SH-SY5Y (cell line): ENCODE measurements around the gene SLC44A4.

ENCODE experiments used
- GATA2 ChIP-seq: IDR thresholded peaks from 2 replicates; pipeline ENCODE4 v1.6.1; 2011; ENCODE audit warnings: mild to moderate bottlenecking, low read depth, low read length
- GATA3 ChIP-seq: IDR thresholded peaks from 2 replicates; pipeline ENCODE4 v1.6.1; 2011; ENCODE audit warnings: low read depth, mild to moderate bottlenecking, low read length, moderate library complexity

Gene SLC44A4

DNA sequence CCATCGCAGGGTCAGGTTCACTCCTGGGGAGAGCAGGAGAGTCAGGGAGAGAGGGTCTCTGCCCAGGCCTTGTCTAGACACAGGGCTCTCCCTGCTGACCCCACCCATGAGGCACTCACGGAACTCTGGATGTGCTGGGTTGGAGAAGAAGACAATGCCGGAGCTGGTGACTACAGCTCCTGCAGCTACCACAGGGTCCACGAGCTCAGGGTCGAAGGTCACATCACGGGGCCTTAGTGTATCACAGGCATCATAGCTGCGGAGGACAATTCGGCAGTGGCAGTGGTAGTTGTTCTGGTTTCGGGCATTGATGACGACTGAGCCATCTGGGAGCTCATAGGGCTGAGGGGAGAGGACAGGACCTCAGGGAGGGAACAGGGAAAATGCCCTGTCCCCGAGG, 18.9 kb downstream of the SLC44A4 start:
- TF ChIP-seq GATA3, result no peak
- no peak for TF ChIP-seq GATA2

DNA sequence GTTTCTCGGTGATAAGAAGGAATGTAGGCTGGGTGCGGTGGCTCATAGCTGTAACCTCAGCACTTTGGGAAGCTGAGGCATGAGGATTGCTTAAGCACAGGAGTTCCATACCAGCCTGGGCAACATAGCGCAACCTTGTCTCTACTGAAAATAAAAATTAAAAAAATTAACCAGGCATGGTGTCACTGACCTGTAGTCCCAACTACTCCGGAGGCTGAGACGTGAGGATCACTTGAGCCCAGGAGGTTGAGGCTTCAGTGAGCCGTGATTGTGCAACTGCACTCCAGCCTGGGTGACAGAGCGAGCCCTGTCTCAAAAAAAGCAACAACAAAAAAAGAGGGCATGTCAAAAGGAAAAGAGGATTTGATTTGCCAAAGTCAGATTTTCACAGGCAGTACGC, 20.1 kb downstream of the SLC44A4 start:
- TF ChIP-seq GATA3 (no peak), GATA2 (no peak)

GRCh38 chr6:31851485-31851832, 27.3 kb downstream of the SLC44A4 start:
- TF ChIP-seq GATA2, result no peak
- TF ChIP-seq GATA3, result no peak

GRCh38 chr6:31850765-31851484, 27.9 kb downstream of the SLC44A4 start:
- no peak for TF ChIP-seq GATA2
- TF ChIP-seq GATA3, result no peak

DNA sequence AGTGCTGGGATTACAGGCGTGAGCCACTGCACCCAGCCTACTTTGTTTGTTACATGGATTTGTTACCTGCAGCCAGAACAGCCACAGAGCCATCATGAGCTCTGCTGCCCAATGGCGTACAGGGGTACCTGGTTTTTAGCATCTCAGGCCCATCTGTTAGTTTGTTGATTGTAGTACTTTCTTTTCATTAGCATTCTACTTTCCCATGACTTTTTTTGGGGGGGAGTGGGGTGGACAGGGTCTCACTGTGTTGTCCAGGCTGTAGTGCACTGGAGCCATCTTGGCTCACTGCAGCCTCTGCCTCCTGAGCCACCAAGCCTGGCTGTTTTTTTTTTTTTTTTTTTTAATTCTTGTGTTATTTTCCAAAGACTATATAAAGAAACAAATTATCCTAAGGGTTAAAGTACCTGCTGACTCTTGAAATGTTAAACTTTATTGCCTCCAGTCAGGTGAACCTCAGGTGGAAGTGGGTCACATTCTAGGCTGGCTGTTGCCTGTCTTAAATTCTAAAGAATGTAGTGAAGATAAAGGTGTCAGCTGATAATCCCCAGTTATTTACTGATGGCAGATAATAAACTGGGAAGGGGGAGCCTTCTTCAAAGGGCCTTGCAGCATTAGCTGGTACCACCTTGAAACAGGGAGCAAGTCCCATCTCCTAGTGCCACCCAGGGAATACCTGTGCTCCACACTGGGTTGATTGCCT, 31.4 kb downstream of the SLC44A4 start:
- TF ChIP-seq GATA2 (no peak), GATA3 (no peak)

DNA sequence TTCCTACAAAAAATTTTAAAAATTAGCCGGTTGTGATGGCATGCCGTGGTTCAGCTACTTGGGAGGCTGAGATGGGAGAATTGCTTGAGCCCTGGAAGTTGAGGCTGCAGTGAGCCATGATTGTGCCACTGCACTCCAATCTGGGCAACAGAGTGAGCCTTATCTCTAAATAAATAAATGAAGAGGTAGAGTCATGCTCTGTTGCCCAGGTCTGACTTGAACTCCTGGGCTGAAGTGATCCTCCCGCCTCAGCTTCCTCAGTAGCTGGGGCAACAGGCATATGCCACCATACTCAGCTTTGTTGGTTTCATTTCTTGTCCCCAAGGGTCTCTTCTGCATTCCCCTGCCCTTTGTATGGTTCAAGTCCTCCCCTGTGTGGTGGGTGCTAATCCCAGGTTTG, 34.3 kb downstream of the SLC44A4 start:
- TF ChIP-seq GATA3 (no peak), GATA2 (no peak)

- TF ChIP-seq GATA2 (no peak), GATA3 (no peak)
Observed at GRCh38 chr6:31842053-31842452, 36.7 kb downstream of the SLC44A4 start.

GRCh38 chr6:31838968-31839367, 39.8 kb downstream of the SLC44A4 start:
- TF ChIP-seq GATA3 (no peak), GATA2 (no peak)

DNA sequence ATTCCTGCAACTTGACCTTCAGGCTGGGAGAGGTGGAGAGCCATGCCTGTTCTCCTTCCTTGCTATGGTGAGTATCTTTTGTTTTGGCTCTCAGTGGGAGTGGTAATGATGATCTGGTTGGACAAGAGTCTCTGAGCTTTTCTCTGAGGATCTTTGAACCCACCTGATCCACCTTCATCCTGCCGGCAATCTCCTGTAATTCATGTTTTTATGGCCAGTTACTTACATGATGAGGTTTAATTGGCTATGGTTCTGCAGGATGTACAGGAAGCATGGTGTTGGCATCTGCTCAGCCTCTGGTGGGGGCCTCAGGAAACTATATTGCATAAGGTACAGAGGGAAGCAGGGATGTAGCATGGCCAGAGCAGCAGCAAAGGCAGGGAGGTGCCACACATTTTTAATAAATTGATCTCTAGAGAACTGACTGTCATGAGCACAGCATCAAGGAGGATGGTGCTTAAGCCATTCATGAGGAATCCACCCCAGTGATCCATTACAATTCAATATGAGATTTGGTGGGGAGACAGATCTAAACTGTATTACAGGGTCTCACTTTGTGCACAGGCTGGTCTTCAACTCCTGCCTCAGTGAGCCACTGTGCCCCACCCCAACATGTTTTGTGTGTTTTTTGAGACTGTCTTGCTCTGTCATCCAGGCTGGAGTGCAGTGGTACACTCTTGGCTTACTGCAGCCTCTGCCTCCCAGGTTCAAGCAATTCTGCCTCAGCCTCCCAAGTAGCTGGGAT, 41.3 kb downstream of the SLC44A4 start:
- TF ChIP-seq GATA2 (no peak), GATA3 (no peak)

DNA sequence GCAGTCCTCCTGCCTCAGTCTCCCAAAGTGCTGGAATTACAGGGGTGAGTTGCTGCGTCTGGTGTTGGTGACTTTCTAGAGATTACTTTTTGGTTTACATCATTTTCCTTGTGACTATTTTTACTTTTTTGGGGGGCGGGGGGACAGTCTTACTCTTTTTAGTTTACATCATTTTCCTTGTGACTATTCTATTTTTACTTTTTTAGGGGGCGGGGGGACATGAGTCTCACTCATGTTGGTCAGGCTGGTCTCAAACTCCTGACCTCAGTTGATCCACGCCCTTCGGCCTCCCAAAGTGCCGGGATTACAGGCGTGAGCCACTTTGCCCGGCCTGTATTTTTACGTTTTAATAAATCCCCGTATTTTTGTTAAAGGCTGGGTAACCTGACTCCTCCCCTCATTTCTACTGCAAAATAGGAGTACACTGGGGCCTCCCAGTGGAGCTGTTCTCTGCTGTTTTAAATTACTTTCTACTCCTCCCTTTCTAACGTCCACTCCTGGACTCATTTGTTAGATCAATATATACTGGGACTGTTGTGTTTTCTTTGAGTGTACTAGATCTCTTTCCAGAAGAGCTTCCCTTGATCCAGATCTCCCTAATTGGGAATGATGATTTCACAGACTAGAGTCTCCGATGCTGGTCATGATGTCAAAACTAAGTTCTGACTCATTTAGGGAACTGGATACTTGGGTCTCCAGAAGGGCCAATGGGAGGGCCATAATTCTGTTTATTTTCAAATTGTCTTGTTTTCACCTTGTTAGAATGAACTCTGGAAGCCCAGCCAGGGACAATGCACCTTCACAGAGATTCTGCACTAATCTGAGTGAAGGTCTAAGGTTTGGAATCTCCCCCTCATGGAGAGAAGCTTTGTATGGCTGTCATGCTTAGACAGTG, 42.1 kb downstream of the SLC44A4 start:
- TF ChIP-seq GATA3, result no peak
- no peak for TF ChIP-seq GATA2

- TF ChIP-seq GATA3, result no peak
- TF ChIP-seq GATA2, result no peak
Observed at GRCh38 chr6:31836047-31836473, 42.7 kb downstream of the SLC44A4 start.

- TF ChIP-seq GATA2 (no peak), GATA3 (no peak)
Observed at GRCh38 chr6:31834367-31835250, 44.2 kb downstream of the SLC44A4 start.
